ENCODE data around the gene FAM180A.
"Not testable (repeated sequence)": the region's sequence is repeated elsewhere in the genome, so short reads cannot be mapped to it uniquely, and the experiment has no call there.

DNA sequence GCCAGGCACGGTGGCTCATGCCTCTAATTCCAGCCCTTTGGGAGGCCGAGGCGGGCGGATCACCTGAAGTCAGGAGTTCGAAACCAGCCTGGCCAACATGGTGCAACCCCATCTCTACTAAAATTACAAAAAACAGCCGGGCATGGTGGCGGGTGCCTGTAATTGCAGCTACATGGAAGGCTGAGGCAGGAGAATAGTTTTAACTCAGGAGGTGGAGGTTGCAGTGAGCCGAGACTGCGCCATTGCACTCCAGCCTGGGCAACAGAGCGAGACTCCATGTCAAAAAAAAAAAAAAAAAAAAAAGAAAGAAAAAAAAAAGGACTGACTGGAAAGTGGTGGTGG is 11.3 kb downstream of the FAM180A start:
- TF ChIP-seq, protein P1, sequence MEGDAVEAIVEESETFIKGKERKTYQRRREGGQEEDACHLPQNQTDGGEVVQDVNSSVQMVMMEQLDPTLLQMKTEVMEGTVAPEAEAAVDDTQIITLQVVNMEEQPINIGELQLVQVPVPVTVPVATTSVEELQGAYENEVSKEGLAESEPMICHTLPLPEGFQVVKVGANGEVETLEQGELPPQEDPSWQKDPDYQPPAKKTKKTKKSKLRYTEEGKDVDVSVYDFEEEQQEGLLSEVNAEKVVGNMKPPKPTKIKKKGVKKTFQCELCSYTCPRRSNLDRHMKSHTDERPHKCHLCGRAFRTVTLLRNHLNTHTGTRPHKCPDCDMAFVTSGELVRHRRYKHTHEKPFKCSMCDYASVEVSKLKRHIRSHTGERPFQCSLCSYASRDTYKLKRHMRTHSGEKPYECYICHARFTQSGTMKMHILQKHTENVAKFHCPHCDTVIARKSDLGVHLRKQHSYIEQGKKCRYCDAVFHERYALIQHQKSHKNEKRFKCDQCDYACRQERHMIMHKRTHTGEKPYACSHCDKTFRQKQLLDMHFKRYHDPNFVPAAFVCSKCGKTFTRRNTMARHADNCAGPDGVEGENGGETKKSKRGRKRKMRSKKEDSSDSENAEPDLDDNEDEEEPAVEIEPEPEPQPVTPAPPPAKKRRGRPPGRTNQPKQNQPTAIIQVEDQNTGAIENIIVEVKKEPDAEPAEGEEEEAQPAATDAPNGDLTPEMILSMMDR (IDR thresholded peaks at IDR 0.05; ENCODE audit: control extremely low read depth in 1 of 3, insufficient read depth in 1 of 3, low read depth in 1 of 3, low read length in 3 of 3) = not testable (repeated sequence)
- TF ChIP-seq TEAD4 (IDR thresholded peaks at IDR 0.05; ENCODE audit: low read depth, low read length); EP300 (IDR thresholded peaks at IDR 0.05; ENCODE audit: borderline replicate concordance in 1 of 2, low read depth in 2 of 2, low read length in 2 of 2); SIX5 (IDR thresholded peaks at IDR 0.05; ENCODE audit: low read depth, low read length); JUND (IDR thresholded peaks at IDR 0.05; ENCODE audit: low read length); CEBPB (IDR thresholded peaks at IDR 0.05; ENCODE audit: low read depth, low read length); POLR2A (IDR thresholded peaks at IDR 0.05; ENCODE audit: control extremely low read depth in 1 of 2, low read depth in 2 of 2, low read length in 2 of 2); POLR2AphosphoS5 (IDR thresholded peaks at IDR 0.05; ENCODE audit: low read depth, low read length); CREB1 (IDR thresholded peaks at IDR 0.05); RNF2 (IDR thresholded peaks at IDR 0.05; ENCODE audit: borderline replicate concordance, low read depth, low read length, missing control alignments, poor library complexity, severe bottlenecking): not testable (repeated sequence)
- TF ChIP-seq, protein P2, sequence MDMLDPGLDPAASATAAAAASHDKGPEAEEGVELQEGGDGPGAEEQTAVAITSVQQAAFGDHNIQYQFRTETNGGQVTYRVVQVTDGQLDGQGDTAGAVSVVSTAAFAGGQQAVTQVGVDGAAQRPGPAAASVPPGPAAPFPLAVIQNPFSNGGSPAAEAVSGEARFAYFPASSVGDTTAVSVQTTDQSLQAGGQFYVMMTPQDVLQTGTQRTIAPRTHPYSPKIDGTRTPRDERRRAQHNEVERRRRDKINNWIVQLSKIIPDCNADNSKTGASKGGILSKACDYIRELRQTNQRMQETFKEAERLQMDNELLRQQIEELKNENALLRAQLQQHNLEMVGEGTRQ (IDR thresholded peaks at IDR 0.05; ENCODE audit: low read length) = not testable (repeated sequence)
